HepG2 (cell line): ENCODE data around the gene FIBP. TPM values are rescaled to one million over a fixed set of nuclear protein-coding genes. Genes with fewer than 3 reads are reported as not detected.
A peak's percentile ranks its signal among the peaks of the same experiment; 100 is the strongest.

Experiments
- GZF1 ChIP-seq: sonication (generic); formaldehyde crosslinking; IDR thresholded peaks from 2 replicates; pipeline ENCODE4 v1.5.1; 2020; ENCODE audit warnings: mild to moderate bottlenecking, missing genetic modification reagents
- HES4 ChIP-seq: sonication (generic); formaldehyde crosslinking; IDR thresholded peaks from 2 replicates; pipeline ENCODE4 v1.9.0; 2021; ENCODE audit warnings: mild to moderate bottlenecking, missing genetic modification reagents, borderline replicate concordance
- HOXD1 ChIP-seq: sonication (generic); formaldehyde crosslinking; IDR thresholded peaks from 2 replicates; pipeline ENCODE4 v1.5.0; 2020; ENCODE audit warnings: missing genetic modification reagents
- KLF16 ChIP-seq, 2 experiments: sonication (generic) in 1 of 2; formaldehyde crosslinking in 1 of 2; IDR thresholded peaks; 2 replicates each; pipeline versions ENCODE4 v1.6.1 to v1.8.0; 2016 to 2023; ENCODE audit warnings: missing genetic modification reagents in 2 of 2, missing compliant biosample characterization in 1 of 2
- THAP11 ChIP-seq: IDR thresholded peaks from 2 replicates; pipeline ENCODE4 v1.6.1; 2016; ENCODE audit warnings: missing biosample characterization, missing genetic modification reagents
- YY1 ChIP-seq: IDR thresholded peaks from 2 replicates; pipeline ENCODE4 v1.6.1; 2011; ENCODE audit warnings: low read length, low read depth, moderate library complexity, mild to moderate bottlenecking; ENCODE audit not compliant: insufficient read depth, insufficient replicate concordance
- ZFAT ChIP-seq: sonication (generic); formaldehyde crosslinking; conservative IDR thresholded peaks from 2 replicates; pipeline ENCODE4 v1.8.1; 2023; ENCODE audit warnings: missing genetic modification reagents, inconsistent platforms
- ZFP82 ChIP-seq: sonication (generic); formaldehyde crosslinking; IDR thresholded peaks from 2 replicates; pipeline ENCODE4 v1.5.1; 2020; ENCODE audit warnings: mild to moderate bottlenecking, missing genetic modification reagents, borderline replicate concordance
- ZNF274 ChIP-seq: sonication (generic); formaldehyde crosslinking; IDR thresholded peaks from 2 replicates; pipeline ENCODE4 v1.5.1; 2020; ENCODE audit warnings: mild to moderate bottlenecking, missing genetic modification reagents
- ZNF383 ChIP-seq: sonication (generic); formaldehyde crosslinking; IDR thresholded peaks from 2 replicates; pipeline ENCODE4 v1.4.0; 2020; ENCODE audit warnings: missing genetic modification reagents, mild to moderate bottlenecking, borderline replicate concordance
- ZNF496 ChIP-seq: sonication (generic); formaldehyde crosslinking; IDR thresholded peaks from 2 replicates; pipeline ENCODE4 v1.8.1; 2023; ENCODE audit warnings: mild to moderate bottlenecking, moderate library complexity, missing genetic modification reagents; ENCODE audit not compliant: insufficient replicate concordance
- ZNF557 ChIP-seq: sonication (generic); formaldehyde crosslinking; IDR thresholded peaks from 2 replicates; pipeline ENCODE4 v1.4.0; 2020; ENCODE audit warnings: missing genetic modification reagents
- ZNF616 ChIP-seq: sonication (generic); formaldehyde crosslinking; IDR thresholded peaks from 2 replicates; pipeline ENCODE4 v1.5.0; 2020; ENCODE audit warnings: low read depth, mild to moderate bottlenecking, missing genetic modification reagents
- ZNF704 ChIP-seq: sonication (generic); formaldehyde crosslinking; IDR thresholded peaks from 2 replicates; pipeline ENCODE4 v1.8.1; 2023; ENCODE audit warnings: mild to moderate bottlenecking, inconsistent platforms, moderate library complexity, missing genetic modification reagents, borderline replicate concordance
- ZNF883 ChIP-seq: sonication (generic); formaldehyde crosslinking; IDR thresholded peaks from 2 replicates; pipeline ENCODE4 v1.5.1; 2020; ENCODE audit warnings: mild to moderate bottlenecking, missing genetic modification reagents; ENCODE audit errors: not compliant biosample characterization
- polyA plus RNA-seq, 8 experiments: library from polyadenylated mRNA; depleted of rRNA in 3 of 8; stranded (reverse) in 7 of 8; unstranded in 1 of 8; fragments of >200 nt; fragmentation: Illumina TruSeq in 4 of 8; extraction: Trizol in 4 of 8; gene quantifications; 2 replicates each; pipeline versions ENCODE4 v1.2.1 to v1.2.3, GENCODE V29; 2011 to 2016; ENCODE audit warnings: low read depth in 4 of 8, missing spikeins in 1 of 8, mixed read lengths in 1 of 8; ENCODE audit not compliant: insufficient read depth in 1 of 8
- total RNA-seq, 5 experiments: library from RNA; depleted of rRNA; stranded (reverse); fragments of >200 nt; fragmentation: Illumina TruSeq; extraction: Trizol; gene quantifications; 2 replicates each; pipeline ENCODE4 v1.2.3, GENCODE V29; 2016; ENCODE audit warnings: low read depth in 1 of 5
- TF ChIP-seq, protein P1 (sequence below): sonication (generic); formaldehyde crosslinking; IDR thresholded peaks from one replicate; pipeline ENCODE4 v1.5.1; 2020; ENCODE audit warnings: mild to moderate bottlenecking, missing genetic modification reagents; ENCODE audit errors: not compliant biosample characterization
- TF ChIP-seq, protein P2 (sequence below): sonication (generic); formaldehyde crosslinking; IDR thresholded peaks from 2 replicates; pipeline ENCODE4 v1.4.0; 2020; ENCODE audit warnings: missing genetic modification reagents

The FIBP gene
- total and polyA plus RNA-seq, 2 of the 13 experiments (the other 11 are each of a cell fraction or from before 2014, with no cell fraction given), result 42.9 to 62.1 TPM

DNA sequence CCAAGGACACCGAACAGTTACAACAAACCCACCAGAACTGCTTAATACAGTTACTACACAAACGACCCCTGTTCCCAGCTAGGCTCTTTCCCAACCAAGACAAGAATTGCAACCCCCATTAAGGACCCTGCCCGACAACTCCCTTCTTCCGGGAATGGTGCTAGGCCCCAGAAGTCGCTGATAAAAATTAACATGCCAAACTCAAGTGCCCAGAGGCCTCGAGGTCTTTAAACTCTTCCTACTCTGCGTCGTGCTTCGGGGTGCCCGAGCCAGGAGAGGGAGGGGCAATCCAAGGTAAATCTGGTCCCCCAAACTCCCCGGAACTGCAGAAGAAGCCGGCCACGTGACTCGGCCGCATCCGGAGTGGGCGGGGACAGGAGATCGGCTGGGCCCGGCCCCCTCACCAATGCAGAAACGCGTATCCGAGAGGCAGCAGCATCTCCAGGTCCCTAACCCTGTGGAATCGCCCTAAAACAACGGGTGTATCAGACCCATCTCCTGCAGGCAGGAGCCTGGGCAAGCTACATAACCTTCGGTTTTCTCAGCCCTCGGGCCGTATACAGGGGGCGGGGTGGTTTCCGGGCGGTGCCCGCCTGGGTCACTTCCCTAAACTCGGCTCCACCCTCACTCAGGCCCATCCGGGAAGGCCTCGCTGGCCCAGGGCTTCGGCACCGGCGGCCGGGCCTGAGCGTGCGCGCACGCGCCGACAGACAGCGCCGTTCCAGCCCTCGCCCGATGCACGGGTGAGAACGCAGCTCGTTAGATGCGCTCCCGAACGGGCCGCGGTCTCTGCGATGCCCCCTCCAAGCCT lies 31.4 kb downstream of the FIBP start (continued):
- TF ChIP-seq, protein P1, sequence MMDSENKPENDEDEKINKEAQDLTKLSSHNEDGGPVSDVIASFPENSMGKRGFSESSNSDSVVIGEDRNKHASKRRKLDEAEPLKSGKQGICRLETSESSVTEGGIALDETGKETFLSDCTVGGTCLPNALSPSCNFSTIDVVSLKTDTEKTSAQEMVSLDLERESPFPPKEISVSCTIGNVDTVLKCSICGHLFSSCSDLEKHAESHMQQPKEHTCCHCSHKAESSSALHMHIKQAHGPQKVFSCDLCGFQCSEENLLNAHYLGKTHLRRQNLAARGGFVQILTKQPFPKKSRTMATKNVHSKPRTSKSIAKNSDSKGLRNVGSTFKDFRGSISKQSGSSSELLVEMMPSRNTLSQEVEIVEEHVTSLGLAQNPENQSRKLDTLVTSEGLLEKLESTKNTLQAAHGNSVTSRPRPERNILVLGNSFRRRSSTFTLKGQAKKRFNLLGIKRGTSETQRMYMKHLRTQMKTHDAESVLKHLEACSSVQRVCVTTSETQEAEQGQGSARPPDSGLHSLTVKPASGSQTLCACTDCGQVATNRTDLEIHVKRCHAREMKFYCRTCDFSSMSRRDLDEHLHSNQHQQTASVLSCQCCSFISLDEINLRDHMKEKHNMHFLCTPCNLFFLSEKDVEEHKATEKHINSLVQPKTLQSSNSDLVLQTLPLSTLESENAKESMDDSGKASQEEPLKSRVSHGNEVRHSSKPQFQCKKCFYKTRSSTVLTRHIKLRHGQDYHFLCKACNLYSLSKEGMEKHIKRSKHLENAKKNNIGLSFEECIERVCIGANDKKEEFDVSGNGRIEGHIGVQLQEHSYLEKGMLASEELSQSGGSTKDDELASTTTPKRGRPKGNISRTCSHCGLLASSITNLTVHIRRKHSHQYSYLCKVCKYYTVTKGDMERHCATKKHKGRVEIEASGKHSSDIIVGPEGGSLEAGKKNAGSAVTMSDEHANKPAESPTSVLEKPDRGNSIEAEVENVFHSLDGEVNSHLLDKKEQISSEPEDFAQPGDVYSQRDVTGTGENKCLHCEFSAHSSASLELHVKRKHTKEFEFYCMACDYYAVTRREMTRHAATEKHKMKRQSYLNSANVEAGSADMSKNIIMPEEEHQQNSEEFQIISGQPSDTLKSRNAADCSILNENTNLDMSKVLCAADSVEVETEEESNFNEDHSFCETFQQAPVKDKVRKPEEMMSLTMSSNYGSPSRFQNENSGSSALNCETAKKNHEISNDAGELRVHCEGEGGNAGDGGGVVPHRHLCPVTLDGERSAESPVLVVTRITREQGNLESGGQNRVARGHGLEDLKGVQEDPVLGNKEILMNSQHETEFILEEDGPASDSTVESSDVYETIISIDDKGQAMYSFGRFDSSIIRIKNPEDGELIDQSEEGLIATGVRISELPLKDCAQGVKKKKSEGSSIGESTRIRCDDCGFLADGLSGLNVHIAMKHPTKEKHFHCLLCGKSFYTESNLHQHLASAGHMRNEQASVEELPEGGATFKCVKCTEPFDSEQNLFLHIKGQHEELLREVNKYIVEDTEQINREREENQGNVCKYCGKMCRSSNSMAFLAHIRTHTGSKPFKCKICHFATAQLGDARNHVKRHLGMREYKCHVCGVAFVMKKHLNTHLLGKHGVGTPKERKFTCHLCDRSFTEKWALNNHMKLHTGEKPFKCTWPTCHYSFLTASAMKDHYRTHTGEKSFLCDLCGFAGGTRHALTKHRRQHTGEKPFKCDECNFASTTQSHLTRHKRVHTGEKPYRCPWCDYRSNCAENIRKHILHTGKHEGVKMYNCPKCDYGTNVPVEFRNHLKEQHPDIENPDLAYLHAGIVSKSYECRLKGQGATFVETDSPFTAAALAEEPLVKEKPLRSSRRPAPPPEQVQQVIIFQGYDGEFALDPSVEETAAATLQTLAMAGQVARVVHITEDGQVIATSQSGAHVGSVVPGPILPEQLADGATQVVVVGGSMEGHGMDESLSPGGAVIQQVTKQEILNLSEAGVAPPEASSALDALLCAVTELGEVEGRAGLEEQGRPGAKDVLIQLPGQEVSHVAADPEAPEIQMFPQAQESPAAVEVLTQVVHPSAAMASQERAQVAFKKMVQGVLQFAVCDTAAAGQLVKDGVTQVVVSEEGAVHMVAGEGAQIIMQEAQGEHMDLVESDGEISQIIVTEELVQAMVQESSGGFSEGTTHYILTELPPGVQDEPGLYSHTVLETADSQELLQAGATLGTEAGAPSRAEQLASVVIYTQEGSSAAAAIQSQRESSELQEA (CRISPR knock-in tag), result peak; percentile 55
- no peak for TF ChIP-seq ZNF383 (CRISPR knock-in tag)
- TF ChIP-seq ZFP82 (CRISPR knock-in tag), result no peak
- no peak for TF ChIP-seq ZNF883 (CRISPR knock-in tag)
- TF ChIP-seq ZNF496, result no peak
- 0 out of 2 replicates have a peak, but pooled peaks have one; percentile 53 for TF ChIP-seq ZFAT (CRISPR knock-in tag)
- no peak for TF ChIP-seq YY1
- peak; percentile 82 for TF ChIP-seq THAP11
- no peak for TF ChIP-seq ZNF557 (CRISPR knock-in tag)
- TF ChIP-seq ZNF274 (CRISPR knock-in tag), result peak; percentile 65; the same call in 1 of the 2 replicates
- no peak for TF ChIP-seq HOXD1 (CRISPR knock-in tag)
- TF ChIP-seq KLF16 (CRISPR knock-in tag; IDR thresholded peaks at IDR 0.05), result peak in 1 of 2 experiments; percentile 62; a peak in 2 of 4 replicates
- TF ChIP-seq, protein P2, sequence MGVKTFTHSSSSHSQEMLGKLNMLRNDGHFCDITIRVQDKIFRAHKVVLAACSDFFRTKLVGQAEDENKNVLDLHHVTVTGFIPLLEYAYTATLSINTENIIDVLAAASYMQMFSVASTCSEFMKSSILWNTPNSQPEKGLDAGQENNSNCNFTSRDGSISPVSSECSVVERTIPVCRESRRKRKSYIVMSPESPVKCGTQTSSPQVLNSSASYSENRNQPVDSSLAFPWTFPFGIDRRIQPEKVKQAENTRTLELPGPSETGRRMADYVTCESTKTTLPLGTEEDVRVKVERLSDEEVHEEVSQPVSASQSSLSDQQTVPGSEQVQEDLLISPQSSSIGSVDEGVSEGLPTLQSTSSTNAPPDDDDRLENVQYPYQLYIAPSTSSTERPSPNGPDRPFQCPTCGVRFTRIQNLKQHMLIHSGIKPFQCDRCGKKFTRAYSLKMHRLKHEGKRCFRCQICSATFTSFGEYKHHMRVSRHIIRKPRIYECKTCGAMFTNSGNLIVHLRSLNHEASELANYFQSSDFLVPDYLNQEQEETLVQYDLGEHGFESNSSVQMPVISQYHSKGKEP, result no peak
- no peak for TF ChIP-seq ZNF616 (CRISPR knock-in tag)
- TF ChIP-seq HES4, result no peak
- no peak for TF ChIP-seq GZF1 (CRISPR knock-in tag)
- TF ChIP-seq ZNF704 (CRISPR knock-in tag), result no peak
